HUES48 (cell line): Measurements from ENCODE around the gene PRR16.

Experiments
- H3K27ac ChIP-seq: one replicate; pipeline ENCODE4 v1.7.0; 2013; ENCODE audit warnings: low read depth, low read length, inconsistent platforms
- H3K27me3 ChIP-seq: 2 replicates; pipeline ENCODE4 v1.6.1; 2013; ENCODE audit warnings: mild to moderate bottlenecking, low read length; ENCODE audit not compliant: control insufficient read depth, insufficient read depth
- H3K36me3 ChIP-seq: 2 replicates; pipeline ENCODE4 v1.6.1; 2013; ENCODE audit warnings: low read length; ENCODE audit not compliant: control insufficient read depth, insufficient read depth
- H3K4me1 ChIP-seq: 2 replicates; pipeline ENCODE4 v1.6.1; 2013; ENCODE audit warnings: mild to moderate bottlenecking, low read length; ENCODE audit not compliant: control insufficient read depth, insufficient read depth
- H3K4me3 ChIP-seq: 2 replicates; pipeline ENCODE4 v1.5.1; 2013; ENCODE audit warnings: mild to moderate bottlenecking, low read depth, low read length
- H3K9ac ChIP-seq: 2 replicates; pipeline ENCODE4 v1.6.1; 2013; ENCODE audit warnings: mild to moderate bottlenecking, low read depth, low read length, moderate library complexity
- H3K9me3 ChIP-seq: 2 replicates; pipeline ENCODE4 v1.6.1; 2013; ENCODE audit warnings: low read length; ENCODE audit not compliant: control insufficient read depth, insufficient read depth

PRR16 gene

GRCh38 chr5:120463006-120463680 is 957 bp upstream of the PRR16 start:
- peak overlapping the region; percentile 70; the same call in 1 of the 2 replicates for H3K4me3 ChIP-seq

GRCh38 chr5:120464627-120465435 is 731 bp downstream of the PRR16 start:
- no peaks in the 10 kb centered on the region for H3K9me3 ChIP-seq
- H3K4me3 ChIP-seq, result peak overlapping the region; percentile 70
- H3K27me3 ChIP-seq, result peaks cover 50% of the 10 kb centered on the region
- H3K9ac ChIP-seq, result no peak overlapping the region
- H3K27ac ChIP-seq, result no peak overlapping the region
- 0 out of 2 replicates have a peak, but pooled peaks cover 14% of the 10 kb centered on the region for H3K4me1 ChIP-seq
- no peaks in the 10 kb centered on the region for H3K36me3 ChIP-seq

More at GRCh38 chr5:120463006-120463680, 957 bp upstream of the PRR16 start:
- Histone ChIP-seq H3K4me1 (0 out of 2 replicates have a peak, but pooled peaks cover 14% of the 10 kb centered on the region), H3K9ac (no peak overlapping the region), H3K36me3 (no peaks in the 10 kb centered on the region), H3K27me3 (peaks cover 50% of the 10 kb centered on the region), H3K27ac (no peak overlapping the region), H3K9me3 (no peaks in the 10 kb centered on the region)

- H3K27me3 ChIP-seq, result peaks cover 50% of the 10 kb centered on the region
- H3K4me3 ChIP-seq, result peak overlapping the region; percentile 70
- no peak overlapping the region for H3K9ac ChIP-seq
- H3K4me1 ChIP-seq, result 0 out of 2 replicates have a peak, but pooled peaks cover 14% of the 10 kb centered on the region
- no peak overlapping the region for H3K27ac ChIP-seq
- no peaks in the 10 kb centered on the region for H3K9me3 ChIP-seq
- no peaks in the 10 kb centered on the region for H3K36me3 ChIP-seq
Measured at GRCh38 chr5:120465436-120465961, 1.4 kb downstream of the PRR16 start.

- H3K9ac ChIP-seq, result no peak overlapping the region
- H3K27me3 ChIP-seq, result peaks cover 50% of the 10 kb centered on the region
- H3K27ac ChIP-seq, result no peak overlapping the region
- H3K36me3 ChIP-seq, result no peaks in the 10 kb centered on the region
- H3K4me3 ChIP-seq, result peak overlapping the region; percentile 70
- H3K9me3 ChIP-seq, result no peaks in the 10 kb centered on the region
- 0 out of 2 replicates have a peak, but pooled peaks cover 14% of the 10 kb centered on the region for H3K4me1 ChIP-seq
Measured at GRCh38 chr5:120466341-120467006, 2.4 kb downstream of the PRR16 start.

- H3K27ac ChIP-seq, result no peak overlapping the region
- peaks cover 9% of the 10 kb centered on the region for H3K27me3 ChIP-seq
- no peaks in the 10 kb centered on the region for H3K36me3 ChIP-seq
- no peaks in the 10 kb centered on the region for H3K4me1 ChIP-seq
- no peak overlapping the region for H3K9ac ChIP-seq
- no peak overlapping the region for H3K4me3 ChIP-seq
- no peaks in the 10 kb centered on the region for H3K9me3 ChIP-seq
Measured at GRCh38 chr5:120471971-120472370, 7.9 kb downstream of the PRR16 start.

- Histone ChIP-seq H3K9ac (no peak overlapping the region), H3K4me3 (no peak overlapping the region), H3K9me3 (no peaks in the 10 kb centered on the region), H3K27ac (no peak overlapping the region), H3K36me3 (no peaks in the 10 kb centered on the region), H3K27me3 (no peaks in the 10 kb centered on the region), H3K4me1 (no peaks in the 10 kb centered on the region)
Measured at GRCh38 chr5:120472911-120473310, 8.8 kb downstream of the PRR16 start.

GRCh38 chr5:120473332-120473731 is 9.2 kb downstream of the PRR16 start:
- no peak overlapping the region for H3K4me3 ChIP-seq
- no peak overlapping the region for H3K27ac ChIP-seq
- H3K36me3 ChIP-seq, result no peaks in the 10 kb centered on the region
- no peaks in the 10 kb centered on the region for H3K27me3 ChIP-seq
- no peak overlapping the region for H3K9ac ChIP-seq
- no peaks in the 10 kb centered on the region for H3K4me1 ChIP-seq
- H3K9me3 ChIP-seq, result no peaks in the 10 kb centered on the region

GRCh38 chr5:120476063-120476462 is 12.0 kb downstream of the PRR16 start:
- Histone ChIP-seq H3K9me3 (no peaks in the 10 kb centered on the region), H3K4me1 (peaks cover 5% of the 10 kb centered on the region; the same call in 1 of the 2 replicates), H3K9ac (no peak overlapping the region), H3K27ac (no peak overlapping the region), H3K36me3 (no peaks in the 10 kb centered on the region), H3K27me3 (no peaks in the 10 kb centered on the region), H3K4me3 (no peak overlapping the region)

- H3K27ac ChIP-seq, result no peak overlapping the region
Measured at GRCh38 chr5:120479066-120479465, 15.0 kb downstream of the PRR16 start.

GRCh38 chr5:120499876-120500563 is 35.9 kb downstream of the PRR16 start:
- no peak overlapping the region for H3K4me3 ChIP-seq
- H3K36me3 ChIP-seq, result no peaks in the 10 kb centered on the region
- H3K27ac ChIP-seq, result no peak overlapping the region
- peaks cover 7% of the 10 kb centered on the region; the same call in 1 of the 2 replicates for H3K4me1 ChIP-seq
- no peak overlapping the region for H3K9ac ChIP-seq
- H3K27me3 ChIP-seq, result no peaks in the 10 kb centered on the region
- H3K9me3 ChIP-seq, result no peaks in the 10 kb centered on the region

More at GRCh38 chr5:120479066-120479465, 15.0 kb downstream of the PRR16 start:
- H3K36me3 ChIP-seq, result no peaks in the 10 kb centered on the region
- peaks cover 5% of the 10 kb centered on the region; the same call in 1 of the 2 replicates for H3K4me1 ChIP-seq
- no peak overlapping the region for H3K9ac ChIP-seq
- no peaks in the 10 kb centered on the region for H3K27me3 ChIP-seq
- no peaks in the 10 kb centered on the region for H3K9me3 ChIP-seq
- H3K4me3 ChIP-seq, result no peak overlapping the region
